ENCODE data around the gene ITPR1.

DNA sequence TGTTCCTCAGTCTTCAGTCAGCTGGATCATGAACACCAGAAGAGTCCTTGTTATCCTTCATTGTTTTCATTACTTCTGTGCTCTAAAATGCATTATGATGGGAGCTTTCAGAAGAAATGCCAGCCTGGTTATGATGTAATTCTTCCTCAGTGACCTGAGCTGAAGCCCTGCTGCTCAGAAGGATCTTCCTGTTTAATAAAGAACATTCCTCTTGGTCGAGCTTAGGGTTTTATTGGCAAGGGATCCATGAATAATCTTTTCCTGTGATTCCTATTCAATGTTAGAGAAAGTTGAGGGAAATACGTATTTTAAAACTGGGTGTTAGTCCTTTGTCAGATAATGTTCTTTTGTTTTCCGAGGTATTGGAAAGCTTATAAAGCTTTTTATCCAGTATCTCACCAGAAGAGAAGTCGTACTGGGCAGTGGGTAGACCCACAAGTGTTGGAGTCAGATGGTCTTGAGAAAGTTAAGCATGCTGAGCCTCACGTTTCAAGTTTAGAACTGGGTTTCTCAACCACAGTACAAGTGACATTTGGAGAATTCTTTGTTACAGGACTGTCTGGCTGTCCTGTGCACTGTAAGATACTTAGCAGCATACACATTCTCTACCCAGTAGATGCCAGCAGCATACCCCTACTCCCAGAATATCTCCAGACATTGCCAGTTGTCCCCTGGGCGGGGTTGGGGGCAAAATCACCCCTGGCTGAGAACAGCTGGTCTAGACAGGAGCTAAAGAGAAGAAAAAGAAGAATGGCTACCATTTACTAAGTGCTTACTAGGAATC lies 273.8 kb downstream of the ITPR1 start:
- TF ChIP-seq, protein P1, sequence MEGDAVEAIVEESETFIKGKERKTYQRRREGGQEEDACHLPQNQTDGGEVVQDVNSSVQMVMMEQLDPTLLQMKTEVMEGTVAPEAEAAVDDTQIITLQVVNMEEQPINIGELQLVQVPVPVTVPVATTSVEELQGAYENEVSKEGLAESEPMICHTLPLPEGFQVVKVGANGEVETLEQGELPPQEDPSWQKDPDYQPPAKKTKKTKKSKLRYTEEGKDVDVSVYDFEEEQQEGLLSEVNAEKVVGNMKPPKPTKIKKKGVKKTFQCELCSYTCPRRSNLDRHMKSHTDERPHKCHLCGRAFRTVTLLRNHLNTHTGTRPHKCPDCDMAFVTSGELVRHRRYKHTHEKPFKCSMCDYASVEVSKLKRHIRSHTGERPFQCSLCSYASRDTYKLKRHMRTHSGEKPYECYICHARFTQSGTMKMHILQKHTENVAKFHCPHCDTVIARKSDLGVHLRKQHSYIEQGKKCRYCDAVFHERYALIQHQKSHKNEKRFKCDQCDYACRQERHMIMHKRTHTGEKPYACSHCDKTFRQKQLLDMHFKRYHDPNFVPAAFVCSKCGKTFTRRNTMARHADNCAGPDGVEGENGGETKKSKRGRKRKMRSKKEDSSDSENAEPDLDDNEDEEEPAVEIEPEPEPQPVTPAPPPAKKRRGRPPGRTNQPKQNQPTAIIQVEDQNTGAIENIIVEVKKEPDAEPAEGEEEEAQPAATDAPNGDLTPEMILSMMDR (conservative IDR thresholded peaks at IDR 0.05; ENCODE audit: low read length): no peak
- no peak for TF ChIP-seq EZH2phosphoT487 (IDR thresholded peaks at IDR 0.05; ENCODE audit: borderline replicate concordance)

Measured in Loucy (cell line).